HG03064 (cell line): ENCODE results near the gene DARS1.
"Not testable (repeated sequence)": the region's sequence is repeated elsewhere in the genome, so short reads cannot be mapped to it uniquely, and the experiment has no call there.

Experiments
- ATAC-seq: cut with Tn5 transposase; IDR thresholded peaks from one replicate; pipeline ENCODE4 v1.9.1; 2021; ENCODE audit warnings: low read depth; ENCODE audit not compliant: unreplicated experiment

Gene DARS1

GRCh38 chr2:135986507-135986906, 1.1 kb upstream of the DARS1 start:
- ATAC-seq = no peak

GRCh38 chr2:135985826-135986393, 484 bp upstream of the DARS1 start:
- peak; percentile 32 for ATAC-seq

- ATAC-seq = peak; percentile 49
Measured at GRCh38 chr2:135984199-135985017, 1.0 kb downstream of the DARS1 start.

- no peak for ATAC-seq
Measured at GRCh38 chr2:135980434-135981079, 4.9 kb downstream of the DARS1 start.

GRCh38 chr2:135975702-135976101, 9.7 kb downstream of the DARS1 start:
- ATAC-seq = no peak

GRCh38 chr2:135974036-135974435, 11.4 kb downstream of the DARS1 start:
- no peak for ATAC-seq

- ATAC-seq = no peak
Measured at GRCh38 chr2:135969655-135970387, 15.6 kb downstream of the DARS1 start.

- no peak for ATAC-seq
Measured at GRCh38 chr2:135965756-135966155, 19.7 kb downstream of the DARS1 start.

- ATAC-seq = not testable (repeated sequence)
Measured at GRCh38 chr2:135964404-135964803, 21.0 kb downstream of the DARS1 start.

- ATAC-seq = no peak
Measured at GRCh38 chr2:135963841-135964240, 21.6 kb downstream of the DARS1 start.

GRCh38 chr2:135962366-135963123, 22.9 kb downstream of the DARS1 start:
- ATAC-seq = no peak

GRCh38 chr2:135960656-135961551, 24.5 kb downstream of the DARS1 start:
- ATAC-seq = no peak

GRCh38 chr2:135960150-135960549, 25.3 kb downstream of the DARS1 start:
- ATAC-seq = no peak

- not testable (repeated sequence) for ATAC-seq
Measured at GRCh38 chr2:135958927-135959326, 26.5 kb downstream of the DARS1 start.

GRCh38 chr2:135954020-135954601, 31.3 kb downstream of the DARS1 start:
- ATAC-seq = no peak

GRCh38 chr2:135952891-135953290, 32.5 kb downstream of the DARS1 start:
- ATAC-seq = no peak

- no peak for ATAC-seq
Measured at GRCh38 chr2:135951041-135951583, 34.3 kb downstream of the DARS1 start.

- ATAC-seq = no peak
Measured at GRCh38 chr2:135949451-135950234, 35.8 kb downstream of the DARS1 start.
